Lower leg skin (tissue), 4 donors: Measurements from ENCODE around the gene UBE2J2. TPM values are rescaled to one million over a fixed set of nuclear protein-coding genes. Genes with fewer than 3 reads are reported as not detected.

Experiments
- DNase-seq, 2 donors: peaks; one replicate each; pipeline ENCODE4 v3.0.0-alpha.2; 2019; ENCODE audit warnings: low spot score in 2 of 2
- H3K4me3 ChIP-seq: fragments of 200-600 bp; sonication (generic); 2 replicates; pipeline ENCODE4 v1.5.1; 2017; ENCODE audit warnings: mild to moderate bottlenecking, low read depth; ENCODE audit not compliant: poor library complexity, severe bottlenecking
- POLR2A ChIP-seq, 2 donors: fragments of 450-650 bp; IDR thresholded peaks; one replicate each; pipeline ENCODE4 v1.6.1; 2016 to 2017; ENCODE audit warnings: antibody characterized with exemption in 2 of 2, mild to moderate bottlenecking in 1 of 2, moderate library complexity in 1 of 2
- WGBS, 2 donors: methylation state at CpG; one replicate each; pipeline ENCODE4 v1.1.5; 2018; 5-methylcytosine and 5-hydroxymethylcytosine counted together
- intact Hi-C: fragments of 100-400 bp; cut with DNase I; formaldehyde crosslinking; loops from one replicate; pipeline ENCODE4 v1.15.0; 2023; ENCODE audit warnings: low total_unique reads
- total RNA-seq, 4 donors: library from RNA; depleted of rRNA; stranded (reverse); fragments of >200 nt; gene quantifications; one replicate each; pipeline ENCODE4 v1.1.0, GENCODE V29; 2016
- TF ChIP-seq, protein P1 (sequence below), 3 donors: fragments of 450-650 bp; IDR thresholded peaks; one replicate each; pipeline ENCODE4 v1.5.1; 2016; ENCODE audit warnings: antibody characterized with exemption in 3 of 3, mild to moderate bottlenecking in 3 of 3, moderate library complexity in 2 of 3

UBE2J2 gene
- total RNA-seq, 4 donors from 2014 or later, result 49.0 to 72.8 (median 54.0) TPM

DNA sequence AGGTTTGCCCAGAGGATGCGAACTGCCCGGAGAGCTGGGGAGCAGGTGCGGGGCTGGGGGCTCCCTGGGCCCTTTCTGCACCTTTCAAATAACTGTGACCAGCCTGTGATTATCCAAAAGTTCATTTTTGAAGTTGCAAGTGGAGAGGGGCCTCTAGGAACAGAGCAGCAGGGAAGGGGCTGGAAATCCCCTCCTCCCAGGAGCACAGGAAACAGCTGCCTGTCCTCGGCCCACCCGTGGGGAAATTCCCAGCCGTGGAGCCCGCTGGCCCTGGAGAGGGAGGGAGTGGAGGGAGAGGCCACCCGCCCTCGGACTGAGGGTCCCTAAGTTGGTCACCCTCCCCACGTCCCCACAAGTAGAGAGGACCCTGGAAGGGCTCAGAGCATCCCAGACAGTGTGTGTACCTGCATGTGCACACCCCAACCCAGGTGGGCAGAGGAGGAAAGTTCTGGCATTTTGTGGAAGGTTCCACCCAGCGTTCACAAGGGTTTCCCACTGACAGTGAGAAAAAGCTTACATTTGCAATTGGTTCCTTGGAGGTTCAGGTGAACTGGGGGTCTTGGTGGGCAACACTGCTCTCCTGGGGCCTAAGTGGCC lies 58.5 kb downstream of the UBE2J2 start:
- TF ChIP-seq, protein P1, sequence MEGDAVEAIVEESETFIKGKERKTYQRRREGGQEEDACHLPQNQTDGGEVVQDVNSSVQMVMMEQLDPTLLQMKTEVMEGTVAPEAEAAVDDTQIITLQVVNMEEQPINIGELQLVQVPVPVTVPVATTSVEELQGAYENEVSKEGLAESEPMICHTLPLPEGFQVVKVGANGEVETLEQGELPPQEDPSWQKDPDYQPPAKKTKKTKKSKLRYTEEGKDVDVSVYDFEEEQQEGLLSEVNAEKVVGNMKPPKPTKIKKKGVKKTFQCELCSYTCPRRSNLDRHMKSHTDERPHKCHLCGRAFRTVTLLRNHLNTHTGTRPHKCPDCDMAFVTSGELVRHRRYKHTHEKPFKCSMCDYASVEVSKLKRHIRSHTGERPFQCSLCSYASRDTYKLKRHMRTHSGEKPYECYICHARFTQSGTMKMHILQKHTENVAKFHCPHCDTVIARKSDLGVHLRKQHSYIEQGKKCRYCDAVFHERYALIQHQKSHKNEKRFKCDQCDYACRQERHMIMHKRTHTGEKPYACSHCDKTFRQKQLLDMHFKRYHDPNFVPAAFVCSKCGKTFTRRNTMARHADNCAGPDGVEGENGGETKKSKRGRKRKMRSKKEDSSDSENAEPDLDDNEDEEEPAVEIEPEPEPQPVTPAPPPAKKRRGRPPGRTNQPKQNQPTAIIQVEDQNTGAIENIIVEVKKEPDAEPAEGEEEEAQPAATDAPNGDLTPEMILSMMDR (IDR thresholded peaks at IDR 0.05), result no peak
- no peak for TF ChIP-seq POLR2A (IDR thresholded peaks at IDR 0.05)
- 51 to 60% methylated on average over 11 of the region's 11 CpGs for WGBS, 2 donors
- H3K4me3 ChIP-seq, result no peak overlapping the region
- intact Hi-C loops, result no loop called here
- DNase-seq, result no peak

DNA sequence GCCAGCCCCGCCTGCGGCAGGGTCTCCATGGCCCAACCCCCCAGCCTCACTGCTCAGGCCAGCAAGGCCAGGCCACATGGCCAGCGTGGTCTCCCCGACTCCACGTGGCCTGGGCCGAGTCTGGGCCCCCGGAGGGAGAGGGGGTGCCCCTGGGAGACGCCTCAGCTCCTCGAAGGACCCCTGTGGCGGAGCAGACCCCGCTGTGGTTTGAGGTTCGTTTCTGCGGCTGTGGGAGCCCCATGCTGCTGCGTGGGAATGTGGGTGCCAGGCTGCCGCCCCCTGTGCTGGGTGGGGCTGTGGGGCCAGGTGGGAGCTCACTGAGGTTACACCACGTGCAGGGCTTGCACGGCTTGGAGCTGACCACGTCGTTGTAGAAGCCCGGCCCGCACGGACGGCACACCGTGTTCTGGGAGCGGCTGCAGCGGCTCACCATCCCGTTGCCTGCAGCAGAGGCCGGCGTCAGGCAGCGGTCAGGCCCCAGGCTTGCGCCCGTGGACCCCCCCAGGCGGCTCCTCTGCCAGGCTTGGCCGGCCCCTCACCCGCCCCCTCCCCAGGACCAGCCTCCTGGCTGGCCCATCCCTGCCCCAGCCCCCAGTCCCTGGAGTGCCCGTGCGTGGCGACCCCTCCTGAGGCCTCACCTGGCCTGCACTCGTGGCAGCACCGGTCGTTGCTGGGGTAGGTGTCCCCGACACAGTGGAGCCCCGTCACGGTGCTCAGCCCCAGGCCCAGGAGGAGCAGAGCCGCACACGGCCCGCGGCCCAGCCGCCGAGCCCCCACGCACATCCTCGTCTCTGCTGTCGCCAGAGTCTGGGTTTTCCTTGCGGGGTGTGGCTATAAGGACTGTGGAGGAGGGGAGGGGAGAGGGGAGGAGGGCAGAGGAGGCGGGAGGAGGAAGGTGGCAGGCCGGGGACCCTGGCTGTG lies 60.0 kb downstream of the UBE2J2 start, which contains the start of gene TNFRSF4:
Gene TNFRSF4, minus strand, starts transcription at position 809 of the 921 bp plus-strand sequence. Its CDS starts 26 bp downstream, at position 783.
- intact Hi-C loops, result no loop called here
- TF ChIP-seq, protein P1 (IDR thresholded peaks at IDR 0.05), result no peak
- no peak for TF ChIP-seq POLR2A (IDR thresholded peaks at IDR 0.05)
- no peak within 1 kb of the TSS for H3K4me3 ChIP-seq
- 49 to 53% methylated on average over 34 to 38 of the region's 56 CpGs for whole genome bisulfite sequencing, 2 donors
- DNase-seq, result no peak

DNA sequence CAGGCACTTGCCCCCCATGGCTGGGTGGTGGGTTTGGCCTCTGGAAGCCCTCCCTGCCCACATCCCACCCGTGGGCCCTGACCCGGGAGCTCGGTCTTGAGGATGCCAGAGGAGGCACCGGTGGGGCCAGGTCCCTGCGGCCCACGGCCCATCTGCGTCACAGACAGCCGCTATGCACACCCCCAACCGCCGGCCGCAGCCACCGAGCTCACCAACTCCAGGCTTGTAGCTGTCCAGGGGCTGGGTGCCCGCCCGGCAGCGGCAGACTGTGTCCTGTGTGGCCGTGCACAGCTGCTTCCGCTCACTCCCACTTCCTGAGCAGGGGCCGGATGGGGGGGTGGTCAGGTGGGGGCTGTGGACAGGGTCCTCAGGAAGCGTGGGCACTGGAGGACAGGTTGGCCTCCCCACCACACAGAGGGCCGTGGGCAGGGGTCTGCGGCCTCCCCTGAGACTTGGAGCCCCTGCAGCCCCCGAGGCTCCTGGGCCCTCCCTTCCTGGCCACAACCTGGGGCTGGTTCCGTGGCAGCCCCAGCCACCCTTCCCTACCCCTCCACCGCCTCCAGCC lies 60.8 kb downstream of the UBE2J2 start:
- intact Hi-C loops, result no loop called here
- no peak for TF ChIP-seq POLR2A (IDR thresholded peaks at IDR 0.05)
- TF ChIP-seq, protein P1 (IDR thresholded peaks at IDR 0.05), result no peak
- DNase-seq, result no peak
- H3K4me3 ChIP-seq, result no peak overlapping the region
- WGBS, 2 donors, result 33 to 51% methylated on average over 2 to 16 of the region's 24 CpGs

DNA sequence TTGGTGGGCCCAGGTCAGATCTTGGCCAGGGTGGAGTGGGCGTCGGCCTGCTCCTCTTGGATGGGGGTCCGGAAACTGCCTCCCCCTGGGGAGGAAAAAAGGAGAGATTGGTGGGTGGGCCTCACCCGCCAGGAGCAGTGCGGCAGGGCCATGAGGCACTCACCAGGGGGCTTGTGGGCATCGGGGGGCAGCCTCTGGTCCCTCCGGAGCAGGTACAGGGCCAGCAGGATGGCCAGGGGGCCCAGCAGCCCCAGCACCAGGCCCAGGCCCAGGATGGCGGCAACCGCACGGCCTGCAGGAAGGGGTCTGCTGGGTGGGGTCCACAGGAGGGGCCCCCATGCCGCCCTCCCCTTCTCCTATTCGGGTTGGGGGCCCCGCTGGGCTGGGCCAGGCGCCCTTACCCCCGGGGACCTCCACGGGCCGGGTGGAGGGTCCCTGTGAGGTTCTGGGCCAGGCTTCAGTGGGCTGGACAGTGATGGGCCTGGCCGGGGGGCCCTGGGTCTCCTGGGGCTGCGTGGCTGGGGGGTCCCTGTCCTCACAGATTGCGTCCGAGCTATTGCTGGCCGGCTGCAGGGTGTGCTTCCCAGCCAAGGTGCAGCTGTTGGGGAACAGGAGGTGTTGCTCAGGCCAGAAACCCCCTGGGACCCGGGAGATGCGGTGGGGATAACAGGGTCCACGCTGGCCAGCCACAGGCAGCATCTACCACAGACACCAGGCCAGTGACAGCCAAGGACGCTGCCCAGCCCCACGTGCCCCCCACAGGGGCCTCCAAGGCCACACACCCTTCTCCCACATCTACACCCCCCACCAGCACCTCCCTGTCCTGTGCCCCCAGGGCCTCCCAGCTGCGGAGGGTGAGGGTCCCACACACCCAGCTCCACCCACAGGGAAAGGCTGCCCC lies 61.9 kb downstream of the UBE2J2 start:
- no peak overlapping the region for H3K4me3 ChIP-seq
- no peak for DNase-seq
- intact Hi-C loops, result no loop called here
- TF ChIP-seq, protein P1 (IDR thresholded peaks at IDR 0.05), result no peak
- TF ChIP-seq POLR2A (IDR thresholded peaks at IDR 0.05), result no peak
- WGBS, 2 donors, result 83 to 84% methylated on average over 19 to 25 of the region's 28 CpGs
